GM10847 (cell line): Measurements from ENCODE around the gene BCL2A1.

Experiments
- POLR2A ChIP-seq: IDR thresholded peaks from 2 replicates; pipeline ENCODE4 v1.6.1; 2011; ENCODE audit not compliant: insufficient read length; ENCODE audit errors: extremely low read depth

Gene BCL2A1

GRCh38 chr15:79967298-79968182 lies 3.5 kb downstream of the BCL2A1 start:
- TF ChIP-seq POLR2A = no peak

GRCh38 chr15:79966634-79967297 lies 4.2 kb downstream of the BCL2A1 start:
- TF ChIP-seq POLR2A = no peak

- TF ChIP-seq POLR2A = no peak
These were observed 5.0 kb downstream of the BCL2A1 start for GRCh38 chr15:79965846-79966630.

GRCh38 chr15:79964232-79964805 lies 6.7 kb downstream of the BCL2A1 start:
- TF ChIP-seq POLR2A = no peak

GRCh38 chr15:79962178-79962577 lies 8.8 kb downstream of the BCL2A1 start:
- TF ChIP-seq POLR2A = no peak

GRCh38 chr15:79960502-79961212 lies 10.3 kb downstream of the BCL2A1 start:
- no peak for TF ChIP-seq POLR2A

- no peak for TF ChIP-seq POLR2A
These were observed 13.3 kb downstream of the BCL2A1 start for GRCh38 chr15:79957741-79958140.

- TF ChIP-seq POLR2A = no peak
These were observed 14.5 kb downstream of the BCL2A1 start for GRCh38 chr15:79956354-79956939.

- no peak for TF ChIP-seq POLR2A
These were observed 16.3 kb downstream of the BCL2A1 start for GRCh38 chr15:79954661-79955060.

- no peak for TF ChIP-seq POLR2A
These were observed 17.0 kb downstream of the BCL2A1 start for GRCh38 chr15:79953951-79954444.

- no peak for TF ChIP-seq POLR2A
These were observed 18.7 kb downstream of the BCL2A1 start for GRCh38 chr15:79952329-79952728.

GRCh38 chr15:79950247-79950646 lies 20.7 kb downstream of the BCL2A1 start:
- no peak for TF ChIP-seq POLR2A

- no peak for TF ChIP-seq POLR2A
These were observed 22.2 kb downstream of the BCL2A1 start for GRCh38 chr15:79948761-79949160.

GRCh38 chr15:79948095-79948695 lies 22.8 kb downstream of the BCL2A1 start:
- no peak for TF ChIP-seq POLR2A
